HepG2 (cell line): Measurements from ENCODE around the gene GALNT9.

Experiments used
- CTCF ChIP-seq: sonication (generic); formaldehyde crosslinking; IDR thresholded peaks from 2 replicates; pipeline ENCODE4 v1.5.0; 2020; ENCODE audit warnings: mild to moderate bottlenecking, missing genetic modification reagents, moderate library complexity
- ERF ChIP-seq: IDR thresholded peaks from 2 replicates; pipeline ENCODE4 v1.6.1; 2018; ENCODE audit warnings: missing biosample characterization, missing genetic modification reagents
- GABPA ChIP-seq, 2 experiments: IDR thresholded peaks; 2 replicates each; pipeline ENCODE4 v1.6.1; 2011 to 2016; ENCODE audit warnings: low read depth in 2 of 2, low read length in 1 of 2, missing biosample characterization in 1 of 2, missing genetic modification characterization in 1 of 2
- HOXA7 ChIP-seq: sonication (generic); formaldehyde crosslinking; IDR thresholded peaks from 2 replicates; pipeline ENCODE4 v1.8.1; 2022; ENCODE audit warnings: mild to moderate bottlenecking, missing genetic modification reagents, moderate library complexity
- KDM1A ChIP-seq: IDR thresholded peaks from 2 replicates; pipeline ENCODE4 v1.6.1; 2016; ENCODE audit warnings: missing compliant biosample characterization
- MAX ChIP-seq: IDR thresholded peaks from 2 replicates; pipeline ENCODE4 v1.6.1; 2012; ENCODE audit warnings: inconsistent platforms
- MLLT10 ChIP-seq: sonication (generic); formaldehyde crosslinking; IDR thresholded peaks from 2 replicates; pipeline ENCODE4 v1.4.0; 2020; ENCODE audit warnings: missing genetic modification reagents
- NR2F2 ChIP-seq: IDR thresholded peaks from 2 replicates; pipeline ENCODE4 v1.6.1; 2012; ENCODE audit warnings: low read depth, inconsistent platforms, borderline replicate concordance
- PRDM10 ChIP-seq: sonication (generic); formaldehyde crosslinking; IDR thresholded peaks from 2 replicates; pipeline ENCODE4 v1.4.0; 2020; ENCODE audit warnings: low read depth, missing genetic modification reagents
- RBAK ChIP-seq: sonication (generic); formaldehyde crosslinking; IDR thresholded peaks from 2 replicates; pipeline ENCODE4 v1.5.1; 2020; ENCODE audit warnings: mild to moderate bottlenecking, missing genetic modification reagents
- RFX3 ChIP-seq: IDR thresholded peaks from 2 replicates; pipeline ENCODE4 v1.6.1; 2016; ENCODE audit warnings: missing biosample characterization, missing genetic modification reagents
- TARDBP ChIP-seq: sonication (generic); formaldehyde crosslinking; IDR thresholded peaks from 2 replicates; pipeline ENCODE4 v1.8.0; 2022; ENCODE audit warnings: mild to moderate bottlenecking, missing genetic modification reagents
- ZNF296 ChIP-seq: sonication (generic); formaldehyde crosslinking; conservative IDR thresholded peaks from 2 replicates; pipeline ENCODE4 v1.5.0; 2020; ENCODE audit warnings: mild to moderate bottlenecking, missing genetic modification reagents
- ZNF589 ChIP-seq: sonication (generic); formaldehyde crosslinking; conservative IDR thresholded peaks from 2 replicates; pipeline ENCODE4 v1.8.0; 2022; ENCODE audit warnings: mild to moderate bottlenecking, moderate library complexity, missing genetic modification reagents

- no peak for TF ChIP-seq ERF (CRISPR knock-in tag)
- TF ChIP-seq ZNF589 (CRISPR knock-in tag) = no peak
- TF ChIP-seq RBAK (CRISPR knock-in tag) = no peak
- TF ChIP-seq CTCF (CRISPR knock-in tag) = no peak
- TF ChIP-seq MAX = no peak
- TF ChIP-seq RFX3 (CRISPR knock-in tag) = no peak
- no peak for TF ChIP-seq PRDM10 (CRISPR knock-in tag)
- TF ChIP-seq MLLT10 (CRISPR knock-in tag) = no peak
- no peak for TF ChIP-seq KDM1A (CRISPR knock-in tag)
- no peak for TF ChIP-seq ZNF296 (CRISPR knock-in tag)
- TF ChIP-seq GABPA (IDR thresholded peaks at IDR 0.05; ENCODE audit: low read depth, low read length) = no peak
- no peak for TF ChIP-seq GABPA (CRISPR knock-in tag; IDR thresholded peaks at IDR 0.05; ENCODE audit: low read depth)
- no peak for TF ChIP-seq TARDBP (CRISPR knock-in tag)
- no peak for TF ChIP-seq HOXA7 (CRISPR knock-in tag)
- no peak for TF ChIP-seq NR2F2
These were observed 173.4 kb downstream of the GALNT9 start for GRCh38 chr12:132155771-132156572.
